SH-SY5Y (cell line): Measurements from ENCODE around the gene NR3C2.

Experiments
- GATA2 ChIP-seq: IDR thresholded peaks from 2 replicates; pipeline ENCODE4 v1.6.1; 2011; ENCODE audit warnings: mild to moderate bottlenecking, low read depth, low read length
- GATA3 ChIP-seq: IDR thresholded peaks from 2 replicates; pipeline ENCODE4 v1.6.1; 2011; ENCODE audit warnings: low read depth, mild to moderate bottlenecking, low read length, moderate library complexity

The NR3C2 gene

GRCh38 chr4:148081745-148082144, 360.5 kb downstream of the NR3C2 start:
- TF ChIP-seq GATA3 (no peak), GATA2 (no peak)

GRCh38 chr4:148081267-148081666, 360.9 kb downstream of the NR3C2 start:
- TF ChIP-seq GATA2: no peak
- no peak for TF ChIP-seq GATA3

- TF ChIP-seq GATA3 (no peak), GATA2 (no peak)
Observed at GRCh38 chr4:148079961-148080360, 362.3 kb downstream of the NR3C2 start.

- no peak for TF ChIP-seq GATA3
- TF ChIP-seq GATA2: no peak
Observed at GRCh38 chr4:148078061-148078460, 364.2 kb downstream of the NR3C2 start.

GRCh38 chr4:148077581-148077980, 364.6 kb downstream of the NR3C2 start:
- TF ChIP-seq GATA3 (no peak), GATA2 (no peak)

GRCh38 chr4:148076964-148077363, 365.2 kb downstream of the NR3C2 start:
- TF ChIP-seq GATA2 (no peak), GATA3 (no peak)

GRCh38 chr4:148075438-148075837, 366.8 kb downstream of the NR3C2 start:
- no peak for TF ChIP-seq GATA2
- TF ChIP-seq GATA3: no peak

- TF ChIP-seq GATA3 (no peak), GATA2 (no peak)
Observed at GRCh38 chr4:148074462-148074861, 367.8 kb downstream of the NR3C2 start.

GRCh38 chr4:148073349-148073748, 368.9 kb downstream of the NR3C2 start:
- TF ChIP-seq GATA3: no peak
- TF ChIP-seq GATA2: no peak

- TF ChIP-seq GATA2 (no peak), GATA3 (no peak)
Observed at GRCh38 chr4:148072789-148073188, 369.4 kb downstream of the NR3C2 start.

GRCh38 chr4:148071009-148071408, 371.2 kb downstream of the NR3C2 start:
- no peak for TF ChIP-seq GATA2
- no peak for TF ChIP-seq GATA3

GRCh38 chr4:148069895-148070178, 372.4 kb downstream of the NR3C2 start:
- no peak for TF ChIP-seq GATA2
- TF ChIP-seq GATA3: no peak

GRCh38 chr4:148069086-148069894, 372.9 kb downstream of the NR3C2 start:
- TF ChIP-seq GATA3 (no peak), GATA2 (no peak)

- TF ChIP-seq GATA3: peak; percentile 70
- peak; percentile 81 for TF ChIP-seq GATA2
Observed at GRCh38 chr4:148068065-148068911, 373.9 kb downstream of the NR3C2 start.

GRCh38 chr4:148067301-148067916, 374.8 kb downstream of the NR3C2 start:
- TF ChIP-seq GATA3: no peak
- no peak for TF ChIP-seq GATA2

GRCh38 chr4:148065075-148065474, 377.1 kb downstream of the NR3C2 start:
- TF ChIP-seq GATA2: no peak
- no peak for TF ChIP-seq GATA3

- no peak for TF ChIP-seq GATA3
- TF ChIP-seq GATA2: no peak
Observed at GRCh38 chr4:148064451-148064850, 377.8 kb downstream of the NR3C2 start.
